GM12872 (cell line): ENCODE measurements around the gene CNNM1.

Experiments
- CTCF ChIP-seq: IDR thresholded peaks from 3 replicates; pipeline ENCODE4 v1.5.1; 2011; ENCODE audit warnings: low read depth, mild to moderate bottlenecking, low read length, moderate library complexity; ENCODE audit not compliant: insufficient read depth

CNNM1 gene

GRCh38 chr10:99337901-99338300 is 8.7 kb downstream of the CNNM1 start:
- TF ChIP-seq CTCF: no peak

GRCh38 chr10:99339077-99339476 is 9.9 kb downstream of the CNNM1 start:
- TF ChIP-seq CTCF: no peak

GRCh38 chr10:99339563-99340047 is 10.4 kb downstream of the CNNM1 start:
- no peak for TF ChIP-seq CTCF

GRCh38 chr10:99340650-99341049 is 11.5 kb downstream of the CNNM1 start:
- no peak for TF ChIP-seq CTCF

- no peak for TF ChIP-seq CTCF
These were observed 12.1 kb downstream of the CNNM1 start for GRCh38 chr10:99341248-99341647.

- TF ChIP-seq CTCF: no peak
These were observed 12.8 kb downstream of the CNNM1 start for GRCh38 chr10:99341860-99342490.

GRCh38 chr10:99343262-99343661 is 14.1 kb downstream of the CNNM1 start:
- no peak for TF ChIP-seq CTCF

GRCh38 chr10:99344715-99345114 is 15.6 kb downstream of the CNNM1 start:
- no peak for TF ChIP-seq CTCF
